ENCODE data around the gene DUXA.

DNA sequence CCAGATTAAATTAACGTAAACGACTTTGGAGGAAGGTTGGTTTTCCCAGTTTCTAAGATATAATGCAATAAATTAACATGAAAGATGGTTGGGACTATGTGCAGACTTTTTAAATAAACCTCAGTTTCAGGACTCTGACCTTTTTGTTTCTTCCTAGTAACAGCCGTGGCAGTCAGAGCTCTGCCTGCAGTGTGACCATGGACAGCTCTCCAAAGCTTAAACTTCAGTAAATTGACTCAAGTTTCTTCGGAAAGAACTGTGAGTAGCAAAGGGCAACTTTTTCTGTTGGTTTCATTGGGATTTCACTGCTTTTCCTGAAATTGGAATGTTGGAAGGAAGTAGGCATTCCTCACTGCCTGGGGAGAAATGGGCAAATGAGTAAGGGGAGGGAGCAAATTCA is 43.4 kb downstream of the DUXA start:
- TF ChIP-seq EZH2 (IDR thresholded peaks at IDR 0.05; ENCODE audit: low read depth): no peak
- TF ChIP-seq, protein P1, sequence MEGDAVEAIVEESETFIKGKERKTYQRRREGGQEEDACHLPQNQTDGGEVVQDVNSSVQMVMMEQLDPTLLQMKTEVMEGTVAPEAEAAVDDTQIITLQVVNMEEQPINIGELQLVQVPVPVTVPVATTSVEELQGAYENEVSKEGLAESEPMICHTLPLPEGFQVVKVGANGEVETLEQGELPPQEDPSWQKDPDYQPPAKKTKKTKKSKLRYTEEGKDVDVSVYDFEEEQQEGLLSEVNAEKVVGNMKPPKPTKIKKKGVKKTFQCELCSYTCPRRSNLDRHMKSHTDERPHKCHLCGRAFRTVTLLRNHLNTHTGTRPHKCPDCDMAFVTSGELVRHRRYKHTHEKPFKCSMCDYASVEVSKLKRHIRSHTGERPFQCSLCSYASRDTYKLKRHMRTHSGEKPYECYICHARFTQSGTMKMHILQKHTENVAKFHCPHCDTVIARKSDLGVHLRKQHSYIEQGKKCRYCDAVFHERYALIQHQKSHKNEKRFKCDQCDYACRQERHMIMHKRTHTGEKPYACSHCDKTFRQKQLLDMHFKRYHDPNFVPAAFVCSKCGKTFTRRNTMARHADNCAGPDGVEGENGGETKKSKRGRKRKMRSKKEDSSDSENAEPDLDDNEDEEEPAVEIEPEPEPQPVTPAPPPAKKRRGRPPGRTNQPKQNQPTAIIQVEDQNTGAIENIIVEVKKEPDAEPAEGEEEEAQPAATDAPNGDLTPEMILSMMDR (conservative IDR thresholded peaks at IDR 0.05): no peak

Data from PC-9 (cell line).